Activated CD8-positive, alpha-beta memory T cell treated with anti-CD3 and anti-CD28 coated beads, Interleukin-2, amount 10 ng/mL, durations not matched to agents 7 days and 5 days (primary cell): ENCODE measurements around the gene LRRC8D. TPM values are rescaled to one million over a fixed set of nuclear protein-coding genes. Genes with fewer than 3 reads are reported as not detected.

Source experiments
- ATAC-seq: fragments of 150-1000 bp; cut with Tn5 transposase; one replicate; pipeline ENCODE4 v1.10.0; 2021; ENCODE audit warnings: moderate library complexity
- CTCF ChIA-PET: fragments of 350-600 bp; sonication (Branson Sonifier 250); formaldehyde crosslinking; loops from one replicate; lab custom pipeline; 2021; ENCODE audit warnings: antibody characterized with exemption; lab: Charles Lee
- DNase-seq: peaks from one replicate; pipeline ENCODE4 v3.0.0-alpha.2; 2020
- H3K27ac Mint-ChIP-seq: one replicate; pipeline ENCODE4 v1.8.0; 2021; ENCODE audit warnings: mild to moderate bottlenecking, mixed read lengths
- H3K27me3 Mint-ChIP-seq: one replicate; pipeline ENCODE4 v1.8.0; 2021; ENCODE audit warnings: mixed read lengths
- H3K36me3 Mint-ChIP-seq: one replicate; pipeline ENCODE4 v1.8.0; 2021; ENCODE audit warnings: mild to moderate bottlenecking, mixed read lengths
- H3K4me1 Mint-ChIP-seq: one replicate; pipeline ENCODE4 v1.8.0; 2021; ENCODE audit warnings: mixed read lengths
- H3K4me3 Mint-ChIP-seq: one replicate; pipeline ENCODE4 v1.8.0; 2021; ENCODE audit warnings: mild to moderate bottlenecking, moderate library complexity, mixed read lengths
- H3K9me3 Mint-ChIP-seq: one replicate; pipeline ENCODE4 v1.8.0; 2022; ENCODE audit warnings: low read depth, mixed read lengths
- total RNA-seq, 2 experiments: library from RNA; stranded (reverse); gene quantifications; one replicate each; pipeline ENCODE4 v1.2.3, GENCODE V29; 2021

LRRC8D gene
- total RNA-seq, 2 experiments from 2014 or later: 19.2 to 27.7 TPM

- H3K9me3 Mint-ChIP-seq: peaks cover 4% of the 10 kb centered on the region
- H3K36me3 Mint-ChIP-seq: peaks cover under 1% of the 10 kb centered on the region
- H3K4me3 Mint-ChIP-seq: no peak overlapping the region
- H3K27ac Mint-ChIP-seq: no peak overlapping the region
- CTCF ChIA-PET: interaction anchor here (0.6 to 1.2 kb wide), 3 partner anchors 48 to 1297 kb away, joined by 3 to 4 read pairs (median 3); no protein-coding TSS in a partner anchor
- DNase-seq (no peak), ATAC-seq (no peak)
- peaks cover 24% of the 10 kb centered on the region for H3K4me1 Mint-ChIP-seq
- H3K27me3 Mint-ChIP-seq: no peaks in the 10 kb centered on the region
Observed at GRCh38 chr1:89954401-89954800, 133.6 kb downstream of the LRRC8D start.

- CTCF ChIA-PET: no interaction called here
- Mint-ChIP-seq H3K9me3 (peaks cover 6% of the 10 kb centered on the region), H3K4me3 (no peak overlapping the region), H3K27ac (no peak overlapping the region), H3K4me1 (peaks cover 24% of the 10 kb centered on the region), H3K36me3 (peaks cover 2% of the 10 kb centered on the region), H3K27me3 (no peaks in the 10 kb centered on the region)
- no peak for ATAC-seq
- DNase-seq: no peak
Observed at GRCh38 chr1:89955311-89956205, 134.7 kb downstream of the LRRC8D start.

- Mint-ChIP-seq H3K9me3 (peaks cover 6% of the 10 kb centered on the region), H3K27ac (no peak overlapping the region), H3K4me1 (peaks cover 24% of the 10 kb centered on the region), H3K4me3 (no peak overlapping the region), H3K27me3 (no peaks in the 10 kb centered on the region), H3K36me3 (peaks cover 2% of the 10 kb centered on the region)
- ATAC-seq (peak; percentile 69), DNase-seq (peak; percentile 60)
- CTCF ChIA-PET: no interaction called here
Observed at GRCh38 chr1:89957107-89957506, 136.3 kb downstream of the LRRC8D start.

- Mint-ChIP-seq H3K27ac (no peak overlapping the region), H3K27me3 (peaks cover 6% of the 10 kb centered on the region), H3K36me3 (peaks cover 2% of the 10 kb centered on the region), H3K4me3 (no peak overlapping the region), H3K4me1 (peaks cover 12% of the 10 kb centered on the region), H3K9me3 (peaks cover 6% of the 10 kb centered on the region)
- ATAC-seq (no peak), DNase-seq (no peak)
- CTCF ChIA-PET: no interaction called here
Observed at GRCh38 chr1:89958851-89959654, 138.2 kb downstream of the LRRC8D start.

GRCh38 chr1:89959719-89960118 lies 138.9 kb downstream of the LRRC8D start:
- no peak for DNase-seq
- no peak overlapping the region for H3K4me3 Mint-ChIP-seq
- CTCF ChIA-PET: no interaction called here
- no peak for ATAC-seq
- H3K27ac Mint-ChIP-seq: no peak overlapping the region
- H3K27me3 Mint-ChIP-seq: peaks cover 9% of the 10 kb centered on the region
- peaks cover 6% of the 10 kb centered on the region for H3K9me3 Mint-ChIP-seq
- peaks cover 12% of the 10 kb centered on the region for H3K4me1 Mint-ChIP-seq
- H3K36me3 Mint-ChIP-seq: peaks cover 2% of the 10 kb centered on the region

- DNase-seq (no peak), ATAC-seq (no peak)
- Mint-ChIP-seq H3K27ac (no peak overlapping the region), H3K27me3 (peaks cover 21% of the 10 kb centered on the region), H3K9me3 (peaks cover 6% of the 10 kb centered on the region), H3K4me3 (no peak overlapping the region), H3K36me3 (peaks cover 2% of the 10 kb centered on the region), H3K4me1 (peaks cover 8% of the 10 kb centered on the region)
- CTCF ChIA-PET: no interaction called here
Observed at GRCh38 chr1:89962024-89962741, 141.4 kb downstream of the LRRC8D start.

- CTCF ChIA-PET: no interaction called here
- no peak for DNase-seq
- Mint-ChIP-seq H3K4me3 (no peak overlapping the region), H3K36me3 (peaks cover 2% of the 10 kb centered on the region), H3K27ac (no peak overlapping the region), H3K4me1 (peaks cover 5% of the 10 kb centered on the region), H3K27me3 (peaks cover 21% of the 10 kb centered on the region), H3K9me3 (peaks cover 6% of the 10 kb centered on the region)
- ATAC-seq: no peak
Observed at GRCh38 chr1:89962742-89963075, 141.9 kb downstream of the LRRC8D start.

GRCh38 chr1:89965193-89965768 lies 144.4 kb downstream of the LRRC8D start:
- H3K4me1 Mint-ChIP-seq: peaks cover 3% of the 10 kb centered on the region
- CTCF ChIA-PET: interaction anchor here (0.7 kb wide), 1 partner anchor 61 kb away, joined by 3 read pairs; no protein-coding TSS in a partner anchor
- H3K36me3 Mint-ChIP-seq: no peaks in the 10 kb centered on the region
- H3K9me3 Mint-ChIP-seq: no peaks in the 10 kb centered on the region
- DNase-seq (no peak), ATAC-seq (no peak)
- peaks cover 21% of the 10 kb centered on the region for H3K27me3 Mint-ChIP-seq
- no peak overlapping the region for H3K27ac Mint-ChIP-seq
- no peak overlapping the region for H3K4me3 Mint-ChIP-seq

GRCh38 chr1:89966656-89967055 lies 145.8 kb downstream of the LRRC8D start:
- H3K27me3 Mint-ChIP-seq: peaks cover 21% of the 10 kb centered on the region
- no peak overlapping the region for H3K4me3 Mint-ChIP-seq
- DNase-seq (no peak), ATAC-seq (no peak)
- peaks cover 3% of the 10 kb centered on the region for H3K4me1 Mint-ChIP-seq
- H3K9me3 Mint-ChIP-seq: no peaks in the 10 kb centered on the region
- CTCF ChIA-PET: no interaction called here
- no peak overlapping the region for H3K27ac Mint-ChIP-seq
- no peaks in the 10 kb centered on the region for H3K36me3 Mint-ChIP-seq

- no peaks in the 10 kb centered on the region for H3K36me3 Mint-ChIP-seq
- H3K27ac Mint-ChIP-seq: no peak overlapping the region
- H3K4me3 Mint-ChIP-seq: no peak overlapping the region
- peaks cover 1% of the 10 kb centered on the region for H3K27me3 Mint-ChIP-seq
- H3K4me1 Mint-ChIP-seq: peaks cover 4% of the 10 kb centered on the region
- CTCF ChIA-PET: interaction anchor here (1.1 kb wide), 1 partner anchor 15 kb away, joined by 4 read pairs; no protein-coding TSS in a partner anchor
- DNase-seq (no peak), ATAC-seq (no peak)
- H3K9me3 Mint-ChIP-seq: no peaks in the 10 kb centered on the region
Observed at GRCh38 chr1:89971600-89971999, 150.8 kb downstream of the LRRC8D start.

- peaks cover 4% of the 10 kb centered on the region for H3K4me1 Mint-ChIP-seq
- no peaks in the 10 kb centered on the region for H3K36me3 Mint-ChIP-seq
- CTCF ChIA-PET: interaction anchor here (1.1 kb wide), 1 partner anchor 15 kb away, joined by 4 read pairs; no protein-coding TSS in a partner anchor
- no peak overlapping the region for H3K4me3 Mint-ChIP-seq
- no peaks in the 10 kb centered on the region for H3K9me3 Mint-ChIP-seq
- no peaks in the 10 kb centered on the region for H3K27me3 Mint-ChIP-seq
- ATAC-seq (no peak), DNase-seq (no peak)
- H3K27ac Mint-ChIP-seq: no peak overlapping the region
Observed at GRCh38 chr1:89972024-89972423, 151.2 kb downstream of the LRRC8D start.

GRCh38 chr1:89973471-89974127 lies 152.8 kb downstream of the LRRC8D start:
- H3K36me3 Mint-ChIP-seq: no peaks in the 10 kb centered on the region
- H3K27ac Mint-ChIP-seq: no peak overlapping the region
- CTCF ChIA-PET: no interaction called here

More at GRCh38 chr1:89973471-89974127, 152.8 kb downstream of the LRRC8D start:
- H3K4me1 Mint-ChIP-seq: peaks cover 4% of the 10 kb centered on the region
- H3K27me3 Mint-ChIP-seq: no peaks in the 10 kb centered on the region
- ATAC-seq (no peak), DNase-seq (no peak)
- no peak overlapping the region for H3K4me3 Mint-ChIP-seq
- H3K9me3 Mint-ChIP-seq: no peaks in the 10 kb centered on the region
